Uterus (tissue), 4 donors: ENCODE data around the gene STUM. TPM values are rescaled to one million over a fixed set of nuclear protein-coding genes. Genes with fewer than 3 reads are reported as not detected.

Experiments used
- DNase-seq, 2 donors: peaks; one replicate each; pipeline ENCODE4 v3.0.0-alpha.2; 2019 to 2020
- H3K27ac ChIP-seq, 2 donors: fragments of 200-600 bp; sonication (generic); 1 replicate in 1 of 2; 2 replicates in 1 of 2; pipeline ENCODE4 v1.5.1; 2016 to 2018
- H3K27me3 ChIP-seq, 2 donors: fragments of 200-600 bp; sonication (generic); one replicate each; pipeline ENCODE4 v1.5.1; 2018 to 2019; ENCODE audit warnings: control low read depth in 1 of 2
- H3K36me3 ChIP-seq, 2 donors: fragments of 200-600 bp; sonication (generic); one replicate each; pipeline ENCODE4 v1.5.1; 2019; ENCODE audit warnings: control low read depth in 1 of 2
- H3K4me1 ChIP-seq, 2 donors: fragments of 200-600 bp; sonication (generic); one replicate each; pipeline ENCODE4 v1.5.1; 2018 to 2019; ENCODE audit warnings: control low read depth in 1 of 2
- H3K4me3 ChIP-seq, 2 donors: fragments of 200-600 bp; sonication (generic); 1 replicate in 1 of 2; 2 replicates in 1 of 2; pipeline ENCODE4 v1.5.1; 2018 to 2019; ENCODE audit warnings: mild to moderate bottlenecking in 1 of 2
- H3K9me3 ChIP-seq, 2 donors: fragments of 200-600 bp; sonication (generic); one replicate each; pipeline ENCODE4 v1.5.1; 2019; ENCODE audit warnings: control low read depth in 1 of 2
- POLR2A ChIP-seq, 2 donors: fragments of 450-650 bp; IDR thresholded peaks; one replicate each; pipeline ENCODE4 v1.6.1; 2016; ENCODE audit warnings: antibody characterized with exemption in 2 of 2, mild to moderate bottlenecking in 1 of 2, moderate library complexity in 1 of 2
- intact Hi-C: fragments of 100-400 bp; cut with DNase I; formaldehyde crosslinking; loops from one replicate; pipeline ENCODE4 v1.15.1; 2023; ENCODE audit warnings: low total_unique reads
- total RNA-seq, 4 donors: library from RNA; depleted of rRNA in 3 of 4; stranded (reverse); fragments of >200 nt in 3 of 4; gene quantifications; one replicate each; pipeline versions ENCODE4 v1.1.0 to v1.2.4, GENCODE V29; 2014 to 2023
- TF ChIP-seq, protein P1 (sequence below), 4 experiments: fragments of 200-600 bp in 2 of 4; fragments of 450-650 bp in 2 of 4; sonication (generic) in 2 of 4; IDR thresholded peaks; one replicate each; pipeline ENCODE4 v1.5.1; 2016 to 2019; ENCODE audit warnings: antibody characterized with exemption in 4 of 4, mild to moderate bottlenecking in 2 of 4, moderate library complexity in 1 of 4
- donor health status: DM: yes; HTN: yes; CAD: no.

The STUM gene
- total RNA-seq, 4 donors from 2014 or later: 0.88 to 9.1 (median 2.2) TPM

GRCh38 chr1:226534098-226534497 lies 14.5 kb upstream of the STUM start:
- no peaks in the 10 kb centered on the region for H3K36me3 ChIP-seq
- H3K27me3 ChIP-seq: no peaks in the 10 kb centered on the region
- H3K27ac ChIP-seq: no peak overlapping the region
- H3K9me3 ChIP-seq: no peaks in the 10 kb centered on the region
- DNase-seq: no peak
- H3K4me1 ChIP-seq: no peaks in the 10 kb centered on the region
- intact Hi-C loops: no loop called here
- TF ChIP-seq, protein P1, sequence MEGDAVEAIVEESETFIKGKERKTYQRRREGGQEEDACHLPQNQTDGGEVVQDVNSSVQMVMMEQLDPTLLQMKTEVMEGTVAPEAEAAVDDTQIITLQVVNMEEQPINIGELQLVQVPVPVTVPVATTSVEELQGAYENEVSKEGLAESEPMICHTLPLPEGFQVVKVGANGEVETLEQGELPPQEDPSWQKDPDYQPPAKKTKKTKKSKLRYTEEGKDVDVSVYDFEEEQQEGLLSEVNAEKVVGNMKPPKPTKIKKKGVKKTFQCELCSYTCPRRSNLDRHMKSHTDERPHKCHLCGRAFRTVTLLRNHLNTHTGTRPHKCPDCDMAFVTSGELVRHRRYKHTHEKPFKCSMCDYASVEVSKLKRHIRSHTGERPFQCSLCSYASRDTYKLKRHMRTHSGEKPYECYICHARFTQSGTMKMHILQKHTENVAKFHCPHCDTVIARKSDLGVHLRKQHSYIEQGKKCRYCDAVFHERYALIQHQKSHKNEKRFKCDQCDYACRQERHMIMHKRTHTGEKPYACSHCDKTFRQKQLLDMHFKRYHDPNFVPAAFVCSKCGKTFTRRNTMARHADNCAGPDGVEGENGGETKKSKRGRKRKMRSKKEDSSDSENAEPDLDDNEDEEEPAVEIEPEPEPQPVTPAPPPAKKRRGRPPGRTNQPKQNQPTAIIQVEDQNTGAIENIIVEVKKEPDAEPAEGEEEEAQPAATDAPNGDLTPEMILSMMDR (IDR thresholded peaks at IDR 0.05): no peak
- no peak for TF ChIP-seq POLR2A (IDR thresholded peaks at IDR 0.05)
- no peak overlapping the region for H3K4me3 ChIP-seq

DNA sequence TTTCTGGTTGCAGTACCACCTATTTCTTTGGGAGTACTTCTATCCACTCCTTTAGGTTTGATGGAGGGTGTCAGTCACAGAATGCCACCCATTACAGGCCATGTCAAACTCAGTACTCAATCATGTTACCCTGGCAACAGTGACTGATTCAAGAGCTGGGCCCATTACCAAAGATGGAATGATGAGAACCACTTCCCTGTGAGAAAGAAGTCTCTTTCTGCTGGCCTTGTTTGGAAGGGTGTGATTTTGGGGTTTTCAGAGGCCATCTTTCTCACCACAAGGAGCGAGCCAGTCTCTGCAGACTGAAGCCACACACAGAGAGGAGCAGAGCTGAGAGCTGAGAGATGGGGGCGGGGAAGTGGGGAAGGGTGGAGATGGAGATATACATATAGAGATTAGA lies 13.9 kb upstream of the STUM start:
- no peaks in the 10 kb centered on the region for H3K4me1 ChIP-seq
- TF ChIP-seq POLR2A (IDR thresholded peaks at IDR 0.05): no peak
- TF ChIP-seq, protein P1 (IDR thresholded peaks at IDR 0.05): no peak
- H3K27me3 ChIP-seq: no peaks in the 10 kb centered on the region
- no peaks in the 10 kb centered on the region for H3K9me3 ChIP-seq
- H3K4me3 ChIP-seq: no peak overlapping the region
- no peak overlapping the region for H3K27ac ChIP-seq
- no peak for DNase-seq
- H3K36me3 ChIP-seq: no peaks in the 10 kb centered on the region
- intact Hi-C loops: no loop called here

- TF ChIP-seq, protein P1 (IDR thresholded peaks at IDR 0.05): no peak
- TF ChIP-seq POLR2A (IDR thresholded peaks at IDR 0.05): no peak
- H3K27ac ChIP-seq: no peak overlapping the region
- H3K36me3 ChIP-seq: no peaks in the 10 kb centered on the region
- H3K9me3 ChIP-seq: no peaks in the 10 kb centered on the region
- no peaks in the 10 kb centered on the region for H3K27me3 ChIP-seq
- H3K4me3 ChIP-seq: no peak overlapping the region
- no peaks in the 10 kb centered on the region for H3K4me1 ChIP-seq
- DNase-seq: no peak
- intact Hi-C loops: no loop called here
Measured at GRCh38 chr1:226535666-226536065, 12.9 kb upstream of the STUM start.

- H3K4me3 ChIP-seq: no peak overlapping the region
- no peaks in the 10 kb centered on the region for H3K36me3 ChIP-seq
- no peak for DNase-seq
- TF ChIP-seq, protein P1 (IDR thresholded peaks at IDR 0.05): no peak
- TF ChIP-seq POLR2A (IDR thresholded peaks at IDR 0.05): no peak
- H3K9me3 ChIP-seq: no peaks in the 10 kb centered on the region
- H3K27me3 ChIP-seq: no peaks in the 10 kb centered on the region
- intact Hi-C loops: loop anchor here (10.0 kb wide), 2 partner anchors 64 to 294 kb away; no protein-coding TSS in a partner anchor
- H3K27ac ChIP-seq: no peak overlapping the region
- no peaks in the 10 kb centered on the region for H3K4me1 ChIP-seq
Measured at GRCh38 chr1:226541231-226541630, 7.3 kb upstream of the STUM start.

DNA sequence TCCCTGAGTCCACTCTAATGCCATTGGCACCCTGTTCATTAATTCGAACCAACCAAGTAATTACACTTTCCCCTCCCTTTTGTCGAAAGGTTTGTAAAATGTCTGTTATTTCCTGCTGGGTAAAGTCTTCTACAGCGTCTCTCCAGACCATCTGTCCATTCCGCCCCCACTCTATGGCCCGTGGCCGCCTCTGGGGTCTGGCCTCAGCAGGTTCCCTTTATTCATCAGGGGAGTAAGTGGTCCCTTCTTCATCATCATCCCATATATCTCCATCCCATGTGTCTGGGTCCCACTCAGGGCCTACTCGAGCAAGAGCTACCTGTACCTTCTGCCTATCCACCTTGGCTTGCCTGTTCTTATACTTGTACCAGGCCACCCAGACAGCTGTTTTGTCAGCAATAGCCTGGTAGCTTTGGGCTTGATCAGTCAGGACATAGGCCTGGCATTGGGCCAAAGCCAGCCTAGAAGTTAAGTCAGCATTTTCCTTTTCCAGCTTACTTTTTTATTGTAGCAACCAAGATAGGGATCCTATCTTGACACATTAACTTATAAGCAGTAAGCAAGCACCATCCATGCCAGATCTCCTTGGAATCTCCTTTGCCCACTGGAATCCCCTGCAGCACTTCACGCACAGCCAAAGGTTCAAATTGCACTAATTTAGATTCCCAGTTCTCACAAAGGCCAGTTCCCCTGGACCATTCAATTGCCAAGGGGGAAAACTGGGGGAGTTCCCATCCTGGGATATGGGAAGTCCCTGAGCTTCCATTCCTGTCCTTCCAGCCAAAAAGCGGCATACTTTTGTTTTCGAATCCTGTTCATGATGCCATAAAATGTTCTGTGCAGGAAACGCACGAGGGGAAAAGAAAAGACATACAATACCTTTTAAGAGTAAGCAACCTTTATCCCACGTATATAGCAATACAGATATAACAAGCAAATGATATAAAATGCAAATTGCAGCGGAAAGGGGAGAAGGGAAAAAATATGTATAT lies 6.6 kb upstream of the STUM start:
- no peak for DNase-seq
- H3K27ac ChIP-seq: peak overlapping the region in 1 of 2 donors; percentile 7
- intact Hi-C loops: loop anchor here (10.0 kb wide), 2 partner anchors 63 to 293 kb away; no protein-coding TSS in a partner anchor
- H3K4me1 ChIP-seq: no peaks in the 10 kb centered on the region
- H3K27me3 ChIP-seq: no peaks in the 10 kb centered on the region
- no peak for TF ChIP-seq POLR2A (IDR thresholded peaks at IDR 0.05)
- TF ChIP-seq, protein P1 (IDR thresholded peaks at IDR 0.05): no peak
- H3K9me3 ChIP-seq: no peaks in the 10 kb centered on the region
- H3K36me3 ChIP-seq: no peaks in the 10 kb centered on the region
- no peak overlapping the region for H3K4me3 ChIP-seq
